Muscle layer of colon (tissue), 2 donors: ENCODE measurements around the gene VMP1.

Experiments used
- H3K27ac ChIP-seq: one replicate; pipeline ENCODE4 v1.7.0; 2013; ENCODE audit warnings: low read depth, mild to moderate bottlenecking, low read length, moderate library complexity
- H3K27me3 ChIP-seq, 2 donors: one replicate each; pipeline ENCODE4 v1.7.0; 2013; ENCODE audit warnings: low read length in 2 of 2, mild to moderate bottlenecking in 2 of 2; ENCODE audit not compliant: insufficient read depth in 2 of 2, control insufficient read depth in 1 of 2
- H3K36me3 ChIP-seq: one replicate; pipeline ENCODE4 v1.7.0; 2013; ENCODE audit warnings: mild to moderate bottlenecking, low read length; ENCODE audit not compliant: insufficient read depth
- H3K4me1 ChIP-seq: one replicate; pipeline ENCODE4 v1.7.0; 2013; ENCODE audit warnings: mild to moderate bottlenecking, low read length; ENCODE audit not compliant: insufficient read depth
- H3K4me3 ChIP-seq, 2 donors: one replicate each; pipeline ENCODE4 v1.7.0; 2013; ENCODE audit warnings: low read length in 2 of 2, low read depth in 1 of 2, mild to moderate bottlenecking in 1 of 2, moderate library complexity in 1 of 2
- H3K9ac ChIP-seq: one replicate; pipeline ENCODE4 v1.7.0; 2013; ENCODE audit warnings: low read length
- H3K9me3 ChIP-seq: one replicate; pipeline ENCODE4 v1.7.0; 2013; ENCODE audit warnings: mild to moderate bottlenecking, low read length
- donor health status: abdominal sarcoma.
- donor health status: Adenocarcinoma of cecum.

The VMP1 gene

DNA sequence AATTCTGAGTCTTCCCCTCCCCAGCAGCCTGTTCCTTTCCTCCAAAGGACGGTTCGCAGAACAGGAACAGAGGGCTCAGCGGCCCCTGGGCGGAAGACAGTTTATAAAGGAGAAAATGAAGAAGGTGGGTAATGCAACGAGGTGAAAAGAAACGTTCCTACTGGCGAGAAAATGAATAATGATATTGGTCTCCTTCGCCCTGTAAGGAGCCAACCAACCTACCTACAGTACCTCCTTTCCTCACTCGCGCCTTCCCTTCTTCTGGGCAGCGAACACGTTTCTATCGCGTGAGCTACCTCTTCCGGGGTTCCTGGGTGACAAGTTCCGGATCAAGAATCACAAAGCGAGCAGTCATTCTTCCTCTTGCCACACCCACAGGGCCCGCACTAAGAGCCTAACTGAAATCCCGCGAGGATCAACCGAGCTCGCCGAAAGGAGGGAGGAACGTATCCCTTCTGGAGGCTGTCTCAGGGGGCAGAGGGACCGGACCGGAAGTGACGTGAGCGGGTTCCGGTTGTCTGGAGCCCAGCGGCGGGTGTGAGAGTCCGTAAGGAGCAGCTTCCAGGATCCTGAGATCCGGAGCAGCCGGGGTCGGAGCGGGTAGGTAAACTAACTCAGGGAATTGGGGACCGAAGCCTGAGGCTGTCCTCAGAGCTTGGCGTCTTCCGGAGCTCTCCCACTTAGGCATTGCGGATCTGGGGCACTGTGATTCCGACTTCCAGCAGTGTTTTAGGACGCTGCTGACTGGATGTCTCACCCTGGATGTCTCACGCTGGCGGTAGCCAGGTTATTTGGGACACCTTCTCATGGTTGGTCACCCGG is at the start of gene VMP1, which contains the start of gene PTRH2:
TSS of gene VMP1 (plus strand) at position 506 of the 822 bp plus-strand sequence. CDS start 23,793 bp downstream, outside the sequence.
TSS of gene PTRH2 (minus strand) at position 282 of the 822 bp plus-strand sequence. CDS start 9,452 bp downstream, outside the sequence.
- peak within 1 kb of the TSS; percentile 95 for H3K27ac ChIP-seq
- H3K9me3 ChIP-seq = no peaks in the 10 kb centered on the region
- H3K27me3 ChIP-seq = no peaks in the 10 kb centered on the region
- peaks cover 27% of the 10 kb centered on the region for H3K4me1 ChIP-seq
- peaks cover 3% of the 10 kb centered on the region for H3K36me3 ChIP-seq
- H3K9ac ChIP-seq = peak within 1 kb of the TSS; percentile 96
- H3K4me3 ChIP-seq = peak within 1 kb of the TSS; percentile 90 to 99

DNA sequence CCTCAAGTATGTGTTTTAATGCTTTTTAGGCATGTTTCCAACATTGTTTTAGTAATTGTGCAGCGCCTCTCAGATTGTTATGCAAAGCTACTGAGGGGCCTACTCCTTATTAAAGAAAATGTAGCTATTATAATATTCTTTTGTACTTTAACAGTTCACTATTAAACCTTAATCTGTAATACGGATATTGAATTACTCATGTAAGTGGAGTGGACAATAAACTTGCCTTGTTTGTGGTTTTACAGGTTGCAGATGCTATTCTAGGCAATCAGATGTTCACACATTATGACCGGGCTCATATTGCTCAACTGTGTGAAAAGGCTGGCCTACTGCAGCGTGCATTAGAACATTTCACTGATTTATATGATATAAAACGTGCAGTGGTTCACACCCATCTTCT is 41.2 kb upstream of the VMP1 start:
- Histone ChIP-seq H3K4me1 (no peaks in the 10 kb centered on the region), H3K27me3 (no peaks in the 10 kb centered on the region), H3K36me3 (peaks cover 79% of the 10 kb centered on the region), H3K9me3 (no peaks in the 10 kb centered on the region), H3K27ac (no peak overlapping the region), H3K9ac (no peak overlapping the region), H3K4me3 (no peak overlapping the region)

DNA sequence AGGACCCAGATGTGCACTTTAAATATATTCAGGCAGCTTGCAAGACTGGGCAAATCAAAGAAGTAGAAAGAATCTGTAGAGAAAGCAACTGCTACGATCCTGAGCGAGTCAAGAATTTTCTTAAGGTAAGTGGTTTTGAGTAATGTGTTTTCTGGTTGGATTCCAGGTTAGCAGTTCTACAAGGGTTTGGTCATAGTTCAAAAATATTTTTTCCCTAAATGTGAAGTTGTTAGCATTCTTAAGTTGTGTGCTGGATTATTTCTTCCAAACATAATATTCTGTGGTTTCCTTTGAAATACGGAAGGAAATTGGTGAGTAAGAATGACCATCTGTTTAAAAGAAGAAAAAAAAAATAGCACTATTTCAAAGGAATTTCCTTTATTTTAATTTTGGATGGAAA is 38.6 kb upstream of the VMP1 start:
- Histone ChIP-seq H3K36me3 (peaks cover 72% of the 10 kb centered on the region), H3K27me3 (no peaks in the 10 kb centered on the region), H3K4me1 (no peaks in the 10 kb centered on the region), H3K9ac (no peak overlapping the region), H3K4me3 (no peak overlapping the region), H3K27ac (no peak overlapping the region), H3K9me3 (no peaks in the 10 kb centered on the region)

DNA sequence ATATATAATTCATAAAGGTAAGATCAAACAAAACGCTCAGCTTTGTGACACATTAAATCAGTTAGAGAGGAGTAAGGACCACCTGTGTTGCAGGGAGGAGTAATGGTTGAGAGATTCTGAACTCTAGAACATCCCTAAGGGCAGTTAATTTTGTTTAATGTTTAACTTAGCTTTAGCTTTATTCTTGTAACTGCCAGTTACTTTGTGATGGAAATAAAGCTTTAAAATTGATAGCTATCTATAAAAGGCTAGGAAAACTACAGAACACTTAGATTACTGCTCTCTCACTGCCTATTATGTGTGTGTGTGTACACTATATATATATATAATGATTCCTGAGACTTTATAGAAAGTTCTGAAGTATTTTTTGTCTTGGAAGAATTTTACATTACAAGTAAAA is 38.0 kb upstream of the VMP1 start:
- H3K4me3 ChIP-seq = no peak overlapping the region
- no peaks in the 10 kb centered on the region for H3K9me3 ChIP-seq
- no peak overlapping the region for H3K27ac ChIP-seq
- H3K27me3 ChIP-seq = no peaks in the 10 kb centered on the region
- H3K9ac ChIP-seq = no peak overlapping the region
- peaks cover 72% of the 10 kb centered on the region for H3K36me3 ChIP-seq
- H3K4me1 ChIP-seq = no peaks in the 10 kb centered on the region

DNA sequence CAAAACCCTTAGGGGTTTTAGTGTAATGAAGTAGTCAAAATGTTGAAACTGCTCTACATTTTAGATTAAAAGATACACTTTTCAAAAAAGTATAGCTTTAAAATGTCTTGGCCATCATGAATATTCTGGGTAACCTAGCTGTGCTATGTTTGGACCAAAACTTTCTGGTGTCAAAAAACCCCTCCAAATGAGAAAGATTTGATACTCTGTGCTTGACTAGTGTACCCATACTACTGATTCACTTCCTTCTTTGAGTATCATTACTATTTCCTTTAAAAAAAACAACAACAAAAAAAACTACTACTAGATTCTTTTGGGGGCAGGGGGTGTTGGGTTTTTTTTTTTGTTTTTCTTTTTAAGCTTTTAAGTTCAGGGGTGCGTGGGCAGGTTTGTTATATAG is 37.5 kb upstream of the VMP1 start:
- no peaks in the 10 kb centered on the region for H3K4me1 ChIP-seq
- H3K27me3 ChIP-seq = no peaks in the 10 kb centered on the region
- no peak overlapping the region for H3K9ac ChIP-seq
- H3K36me3 ChIP-seq = peaks cover 72% of the 10 kb centered on the region
- H3K27ac ChIP-seq = no peak overlapping the region
- H3K9me3 ChIP-seq = no peaks in the 10 kb centered on the region
- H3K4me3 ChIP-seq = no peak overlapping the region

DNA sequence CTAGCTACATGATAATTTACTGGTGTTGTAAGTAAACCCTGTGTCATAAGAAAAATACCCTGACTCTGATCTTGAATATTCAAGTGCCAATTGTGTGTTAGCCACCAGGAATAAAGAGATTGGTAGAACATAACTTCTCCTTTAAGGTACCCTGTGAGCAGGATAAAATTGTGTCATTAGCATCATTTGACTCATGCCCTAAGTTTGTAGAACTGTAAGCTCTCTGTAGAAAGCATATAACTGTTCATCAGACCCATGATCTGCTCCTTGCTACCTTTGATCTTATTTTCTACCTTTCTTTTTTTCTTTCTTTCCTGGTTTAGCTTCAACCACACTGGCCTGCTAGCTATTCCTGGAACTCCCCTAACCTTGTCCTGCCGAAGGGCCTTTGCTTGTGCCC is 36.1 kb upstream of the VMP1 start:
- Histone ChIP-seq H3K27me3 (no peaks in the 10 kb centered on the region), H3K9ac (no peak overlapping the region), H3K4me3 (no peak overlapping the region), H3K27ac (no peak overlapping the region), H3K9me3 (no peaks in the 10 kb centered on the region), H3K4me1 (no peaks in the 10 kb centered on the region), H3K36me3 (peaks cover 79% of the 10 kb centered on the region)

DNA sequence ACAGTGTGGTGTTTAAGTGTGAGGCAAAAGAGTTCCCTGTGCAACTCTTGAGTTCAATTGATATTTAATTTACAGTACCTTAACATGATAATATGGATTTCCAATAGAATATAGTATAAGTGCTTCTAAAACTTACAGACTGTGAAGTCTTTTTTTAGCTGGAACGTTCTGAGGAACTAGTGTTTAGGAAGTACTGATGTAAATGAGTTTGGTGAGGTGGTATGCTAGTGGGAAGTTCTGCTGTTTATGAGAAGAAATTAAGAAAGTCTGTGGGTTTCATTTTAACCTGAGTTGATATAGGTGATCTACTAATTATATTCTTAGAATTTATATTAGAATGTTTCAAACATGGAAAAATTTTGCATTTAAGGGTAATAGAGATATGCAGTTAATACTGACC is 32.2 kb upstream of the VMP1 start:
- no peak overlapping the region for H3K9ac ChIP-seq
- H3K27me3 ChIP-seq = no peaks in the 10 kb centered on the region
- no peaks in the 10 kb centered on the region for H3K4me1 ChIP-seq
- no peaks in the 10 kb centered on the region for H3K9me3 ChIP-seq
- H3K4me3 ChIP-seq = no peak overlapping the region
- H3K36me3 ChIP-seq = peaks cover 81% of the 10 kb centered on the region
- H3K27ac ChIP-seq = no peak overlapping the region

DNA sequence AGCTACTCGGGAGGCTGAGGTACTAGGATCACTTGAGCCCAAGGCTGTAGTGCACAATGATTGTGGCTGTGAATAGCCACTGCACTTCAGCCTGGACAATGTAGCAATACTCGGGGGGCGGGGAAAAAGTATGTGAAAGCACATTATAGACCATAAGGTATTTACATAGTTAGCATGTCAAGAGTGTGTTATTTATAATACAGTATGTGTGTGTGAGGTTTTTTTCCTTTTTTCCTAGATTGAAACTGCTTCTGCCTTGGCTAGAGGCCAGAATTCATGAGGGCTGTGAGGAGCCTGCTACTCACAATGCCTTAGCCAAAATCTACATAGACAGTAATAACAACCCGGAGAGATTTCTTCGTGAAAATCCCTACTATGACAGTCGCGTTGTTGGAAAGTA is 30.7 kb upstream of the VMP1 start:
- H3K9ac ChIP-seq = no peak overlapping the region
- H3K4me3 ChIP-seq = no peak overlapping the region
- H3K9me3 ChIP-seq = no peaks in the 10 kb centered on the region
- H3K4me1 ChIP-seq = no peaks in the 10 kb centered on the region
- H3K36me3 ChIP-seq = peaks cover 80% of the 10 kb centered on the region
- no peak overlapping the region for H3K27ac ChIP-seq
- no peaks in the 10 kb centered on the region for H3K27me3 ChIP-seq

DNA sequence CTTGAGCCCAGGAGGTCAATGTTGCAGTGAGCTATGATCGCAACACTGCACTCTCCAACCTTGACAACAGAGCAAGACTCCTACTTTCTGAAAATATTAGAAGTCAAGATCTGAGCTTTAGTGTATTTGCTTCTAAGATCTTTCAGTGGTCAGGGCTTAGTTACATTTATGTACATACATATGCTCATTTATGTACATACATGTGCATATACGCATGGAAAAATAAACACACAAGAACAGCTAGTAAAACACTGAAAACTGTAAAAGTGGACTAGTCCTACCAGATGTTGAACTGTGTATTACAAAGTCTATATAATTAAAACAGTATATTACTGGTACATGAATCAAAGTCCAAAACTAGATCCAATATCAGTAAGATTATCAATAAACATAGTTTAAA is 28.5 kb upstream of the VMP1 start:
- no peak overlapping the region for H3K27ac ChIP-seq
- H3K36me3 ChIP-seq = peaks cover 87% of the 10 kb centered on the region
- H3K4me3 ChIP-seq = no peak overlapping the region
- H3K9me3 ChIP-seq = no peaks in the 10 kb centered on the region
- H3K4me1 ChIP-seq = no peaks in the 10 kb centered on the region
- no peak overlapping the region for H3K9ac ChIP-seq
- H3K27me3 ChIP-seq = no peaks in the 10 kb centered on the region

DNA sequence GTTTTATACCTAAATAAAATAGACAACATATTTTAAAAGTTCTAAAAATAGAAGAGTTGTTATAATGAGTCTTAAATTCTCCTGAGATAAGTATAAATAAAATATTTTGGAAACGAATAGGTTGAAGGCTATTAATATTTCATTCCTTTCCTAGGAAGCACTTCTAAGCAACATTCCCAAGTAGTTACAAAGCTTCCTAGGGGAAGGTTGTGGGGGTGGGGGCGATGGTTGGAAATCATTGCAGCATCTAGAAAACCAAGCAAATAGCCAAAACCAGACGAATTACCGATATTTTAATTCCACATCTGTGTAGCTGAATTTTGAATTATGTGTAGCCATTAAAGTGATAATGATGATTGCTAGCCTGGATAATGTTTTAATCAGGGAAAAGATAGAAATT is 27.1 kb upstream of the VMP1 start:
- Histone ChIP-seq H3K9me3 (no peaks in the 10 kb centered on the region), H3K4me3 (no peak overlapping the region), H3K4me1 (no peaks in the 10 kb centered on the region), H3K36me3 (peaks cover 84% of the 10 kb centered on the region), H3K27ac (no peak overlapping the region), H3K9ac (no peak overlapping the region), H3K27me3 (no peaks in the 10 kb centered on the region)

DNA sequence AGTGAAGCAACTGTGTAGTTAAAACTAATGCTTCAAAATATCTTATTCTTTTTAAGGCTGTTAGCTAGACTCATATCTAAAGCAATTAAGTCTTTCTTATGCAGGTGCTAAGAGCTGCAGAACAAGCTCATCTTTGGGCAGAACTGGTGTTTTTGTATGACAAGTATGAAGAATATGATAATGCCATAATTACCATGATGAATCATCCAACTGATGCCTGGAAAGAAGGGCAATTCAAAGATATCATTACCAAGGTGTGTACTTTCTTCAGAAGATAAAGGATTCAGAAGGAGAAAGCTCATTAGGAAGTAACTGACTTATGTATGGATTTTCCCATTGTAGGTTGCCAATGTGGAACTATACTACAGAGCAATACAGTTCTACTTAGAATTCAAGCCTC is 24.2 kb upstream of the VMP1 start:
- no peak overlapping the region for H3K9ac ChIP-seq
- no peaks in the 10 kb centered on the region for H3K9me3 ChIP-seq
- H3K27ac ChIP-seq = no peak overlapping the region
- H3K4me1 ChIP-seq = no peaks in the 10 kb centered on the region
- H3K36me3 ChIP-seq = peaks cover 75% of the 10 kb centered on the region
- H3K4me3 ChIP-seq = no peak overlapping the region
- H3K27me3 ChIP-seq = no peaks in the 10 kb centered on the region

DNA sequence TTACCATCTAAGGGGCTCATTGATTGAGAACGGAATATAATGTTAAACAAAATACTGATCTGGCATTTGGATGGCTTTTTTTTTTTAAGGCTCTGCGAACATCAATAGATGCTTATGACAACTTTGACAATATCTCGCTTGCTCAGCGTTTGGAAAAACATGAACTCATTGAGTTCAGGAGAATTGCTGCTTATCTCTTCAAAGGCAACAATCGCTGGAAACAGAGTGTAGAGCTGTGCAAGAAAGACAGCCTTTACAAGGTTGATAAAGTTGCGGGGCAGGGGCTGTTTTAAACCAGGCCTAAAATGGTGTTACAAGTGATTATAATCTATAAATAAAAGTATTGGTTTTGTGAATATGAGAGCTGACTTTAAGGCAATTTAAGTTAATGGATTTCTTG is 22.5 kb upstream of the VMP1 start:
- Histone ChIP-seq H3K4me1 (no peaks in the 10 kb centered on the region), H3K9me3 (no peaks in the 10 kb centered on the region), H3K4me3 (no peak overlapping the region), H3K9ac (no peak overlapping the region), H3K27ac (no peak overlapping the region), H3K36me3 (peaks cover 79% of the 10 kb centered on the region), H3K27me3 (no peaks in the 10 kb centered on the region)
